Stimulated activated CD8-positive, alpha-beta memory T cell treated with anti-CD3 and anti-CD28 coated beads, Interleukin-4, amount 100 ng/mL, for 4 hours (primary cell): ENCODE measurements around the gene TEPSIN.

Source experiments
- DNase-seq, 2 donors: peaks; one replicate each; pipeline ENCODE4 v3.0.0-alpha.2; 2020; ENCODE audit warnings: low read depth in 2 of 2, low spot score in 1 of 2

The TEPSIN gene

DNA sequence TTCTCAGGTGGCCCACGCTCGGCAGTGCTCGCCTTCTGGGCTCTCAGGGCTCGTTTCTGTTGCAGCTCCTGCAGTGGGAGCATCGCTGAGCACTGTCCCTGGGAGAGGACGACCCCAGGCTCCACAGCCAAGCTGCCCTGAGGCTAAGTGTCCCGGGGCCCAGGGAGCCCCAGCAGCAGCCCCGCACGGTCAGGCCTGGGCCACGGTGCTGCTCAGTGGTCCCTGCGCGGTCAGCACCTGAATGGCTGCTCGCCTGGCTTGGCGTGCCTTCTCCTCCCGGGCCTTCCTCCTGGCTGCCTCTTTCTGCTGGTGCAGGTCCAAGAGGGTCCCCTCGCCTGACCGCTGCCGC is 39.4 kb downstream of the TEPSIN start:
- no peak for DNase-seq

DNA sequence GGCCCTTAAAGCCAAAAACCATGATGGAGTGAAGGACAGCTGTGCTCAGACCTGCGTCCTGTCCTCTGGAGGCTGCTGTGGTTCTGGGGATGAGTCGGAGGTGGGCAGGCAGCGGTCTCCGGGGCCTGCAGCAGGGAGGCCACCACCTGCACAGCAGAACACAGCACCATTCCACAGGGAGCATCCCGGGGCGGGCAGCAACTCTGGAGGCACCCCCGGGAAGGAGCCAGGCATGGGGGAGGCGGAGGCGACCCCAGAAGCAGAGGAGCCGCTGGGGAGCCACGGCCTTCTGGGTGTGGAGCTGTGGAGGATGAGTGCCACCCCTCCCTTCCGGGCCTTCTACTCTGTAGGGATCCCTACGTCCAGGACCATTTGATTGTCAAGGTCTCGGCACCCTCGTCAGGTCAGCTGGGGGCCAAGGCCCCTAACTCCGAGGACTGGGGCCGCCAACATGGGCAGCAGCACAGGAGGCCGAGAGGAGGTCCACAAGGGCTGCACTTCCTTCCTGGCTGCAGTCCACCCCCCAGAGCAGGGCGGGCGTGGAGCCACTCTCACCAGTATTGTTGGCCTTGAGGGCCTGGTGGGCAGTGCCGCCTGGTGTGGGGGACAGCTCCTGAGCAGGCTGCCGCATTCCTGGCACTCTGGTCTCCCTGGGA is 39.9 kb downstream of the TEPSIN start:
- DNase-seq = no peak

DNA sequence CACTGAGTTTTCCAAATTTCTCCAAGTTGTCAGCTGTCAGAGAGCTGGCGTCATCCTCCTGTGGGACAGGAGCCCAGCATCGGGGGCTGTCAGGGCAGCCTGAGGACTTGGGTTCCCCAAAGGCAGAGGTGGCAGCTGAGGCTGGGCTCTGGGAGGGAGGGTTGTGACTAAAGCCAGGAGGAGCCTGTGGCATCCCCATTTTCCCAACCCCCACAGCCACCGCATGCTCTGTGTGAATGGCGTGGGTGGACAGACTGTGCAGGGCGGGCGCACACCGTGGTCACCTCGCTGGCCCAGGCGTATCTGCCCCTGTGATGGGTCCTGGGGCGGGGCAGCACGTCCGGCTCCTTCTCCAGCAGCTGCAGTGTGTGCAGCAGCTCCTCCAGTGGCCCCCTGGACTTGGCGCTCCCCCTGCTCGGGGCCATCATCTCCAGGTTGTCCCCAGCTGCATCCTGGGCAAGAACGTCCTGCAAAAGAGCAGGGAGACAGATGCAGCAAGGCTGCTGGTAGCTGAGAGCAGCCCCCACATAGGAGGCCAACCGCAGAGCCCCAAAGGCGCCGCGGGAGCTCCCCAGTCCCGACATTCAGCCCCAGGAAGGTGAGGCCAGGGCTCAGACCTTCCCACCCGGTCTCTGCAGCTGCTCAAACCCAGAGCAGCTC is 40.9 kb downstream of the TEPSIN start:
- no peak for DNase-seq

DNA sequence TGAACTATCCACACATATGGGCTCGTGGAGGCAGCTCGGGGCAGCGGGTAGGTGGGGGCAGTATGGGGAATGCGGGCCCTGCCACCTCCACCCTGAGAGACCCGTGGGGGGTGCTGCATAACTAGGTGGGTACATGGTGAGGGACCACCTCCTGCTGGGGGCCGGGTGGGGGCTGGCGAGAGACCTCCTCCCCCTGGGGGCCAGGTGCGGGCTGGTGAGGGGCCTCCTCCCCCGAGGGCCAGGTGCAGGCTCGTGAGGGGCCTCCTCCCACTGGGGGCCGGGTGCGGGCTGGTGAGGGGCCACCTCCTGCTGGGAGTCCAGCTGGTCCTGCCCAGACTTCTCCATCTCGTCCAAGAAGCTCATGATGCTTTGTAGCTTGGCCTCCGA is 41.5 kb downstream of the TEPSIN start:
- no peak for DNase-seq

DNA sequence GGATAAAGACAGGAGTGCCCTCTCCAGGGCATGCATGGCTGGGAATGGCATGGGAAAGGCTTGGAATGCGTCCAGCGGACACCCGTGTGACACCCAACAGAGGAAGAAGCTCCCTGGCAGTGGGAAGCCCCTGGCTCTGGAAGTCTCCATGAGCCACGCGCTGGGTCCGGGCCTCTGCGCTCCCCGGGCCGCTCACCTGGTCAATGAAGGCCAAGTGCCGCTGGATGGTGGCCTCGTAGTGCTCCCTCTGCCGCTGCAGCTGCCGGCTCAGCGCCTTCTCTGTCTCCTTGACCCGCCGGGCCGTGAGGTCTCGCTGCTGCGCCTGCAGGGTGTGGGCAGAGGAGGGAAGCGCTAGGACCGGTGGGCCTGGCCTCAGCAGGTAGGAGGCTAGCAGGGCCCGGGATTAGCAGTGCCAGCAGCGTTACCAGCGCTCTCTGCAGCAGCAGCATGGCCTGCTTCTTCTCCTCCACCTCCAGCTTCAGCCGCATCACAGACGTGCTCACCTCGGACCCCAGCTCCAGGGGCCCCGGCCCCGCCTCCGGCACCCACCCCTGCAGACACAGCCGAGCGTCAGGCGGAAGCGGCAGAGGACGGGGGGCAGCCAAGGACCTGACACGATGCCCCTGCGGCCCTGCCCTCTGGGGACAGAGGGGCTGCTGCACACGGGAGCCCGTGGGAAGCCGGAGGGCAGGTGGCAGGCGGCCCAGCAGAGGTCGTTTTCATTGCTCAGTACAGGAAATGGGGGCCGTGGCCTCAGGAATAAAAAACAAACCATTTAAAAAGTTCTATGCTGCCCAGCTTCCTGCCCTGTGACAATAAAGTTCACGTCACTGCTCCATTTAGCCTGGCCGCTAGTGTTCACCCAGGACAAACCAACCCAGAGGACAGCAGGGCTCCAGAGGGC is 42.1 kb downstream of the TEPSIN start:
- no peak for DNase-seq

DNA sequence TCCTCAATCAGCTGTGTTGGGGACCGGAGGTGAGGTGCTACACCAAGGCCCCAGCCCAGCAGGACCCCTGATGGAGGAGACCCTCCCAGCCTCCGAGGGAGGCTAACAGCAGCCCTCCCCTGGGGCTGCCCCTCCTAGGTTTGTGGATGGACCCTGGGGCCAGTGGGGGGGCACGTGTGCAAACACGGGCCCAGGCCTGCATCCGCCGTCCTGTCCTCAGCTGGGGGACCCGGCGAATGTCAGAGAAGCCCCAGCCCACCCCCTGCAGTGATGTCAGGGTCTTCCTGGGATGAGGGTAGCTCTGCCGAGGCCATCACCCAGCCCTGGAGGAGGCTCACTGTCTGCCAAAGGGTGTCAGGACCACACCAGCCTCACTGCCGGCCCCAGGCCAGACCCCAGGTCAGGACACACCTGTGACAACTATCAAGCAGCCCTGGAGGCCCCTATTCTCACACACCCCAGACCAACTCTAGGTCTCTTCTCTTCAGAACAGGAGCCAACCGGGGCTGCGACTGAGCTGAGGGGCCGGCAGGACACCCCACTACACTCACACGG is 42.8 kb downstream of the TEPSIN start:
- no peak for DNase-seq

DNA sequence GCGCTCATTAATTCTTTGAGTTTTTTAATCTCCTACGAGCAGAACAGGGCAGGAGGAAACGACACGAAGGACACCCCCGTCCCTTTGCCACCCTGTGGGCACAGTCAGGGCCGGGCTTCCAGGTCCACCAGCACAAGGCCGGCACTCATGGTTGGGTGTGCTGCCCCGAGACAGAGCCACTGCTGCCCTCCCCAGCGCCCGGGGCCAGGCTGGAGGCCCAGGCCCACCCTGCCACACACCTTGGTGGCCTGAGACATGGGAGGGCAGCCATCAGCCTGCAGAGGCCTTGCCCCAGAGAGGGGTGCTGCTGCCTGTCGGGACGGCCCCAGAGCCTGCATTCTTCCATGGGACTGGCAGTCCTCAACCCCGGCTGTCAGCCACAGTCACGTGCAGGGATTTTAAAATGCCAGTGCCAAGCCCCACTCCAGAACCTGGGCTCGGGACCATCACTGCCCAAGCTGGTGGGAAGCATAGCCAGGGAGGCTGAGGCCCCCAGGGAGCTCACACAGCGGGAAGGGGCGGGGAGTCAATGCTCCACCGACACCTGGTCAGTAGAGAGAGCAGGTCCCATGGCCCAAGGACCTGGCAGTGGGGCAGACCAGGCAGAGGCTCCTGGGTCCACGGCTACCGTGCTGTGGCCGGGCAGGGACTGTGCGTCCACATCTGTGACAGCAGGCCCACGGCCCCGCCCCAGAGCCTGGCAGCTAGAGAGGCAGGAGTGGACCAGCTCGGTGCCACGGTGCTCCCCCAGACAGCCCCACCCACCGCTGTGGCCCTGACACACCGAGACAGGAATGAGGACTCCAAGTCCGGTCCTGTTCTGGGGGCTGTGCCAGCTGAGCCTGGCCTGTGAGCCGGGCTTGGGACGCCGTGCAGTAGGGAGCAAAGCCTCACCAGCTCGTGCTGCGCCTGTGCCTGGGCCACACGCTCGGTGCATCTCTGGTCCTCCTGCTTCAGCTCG is 43.6 kb downstream of the TEPSIN start:
- DNase-seq = no peak

DNA sequence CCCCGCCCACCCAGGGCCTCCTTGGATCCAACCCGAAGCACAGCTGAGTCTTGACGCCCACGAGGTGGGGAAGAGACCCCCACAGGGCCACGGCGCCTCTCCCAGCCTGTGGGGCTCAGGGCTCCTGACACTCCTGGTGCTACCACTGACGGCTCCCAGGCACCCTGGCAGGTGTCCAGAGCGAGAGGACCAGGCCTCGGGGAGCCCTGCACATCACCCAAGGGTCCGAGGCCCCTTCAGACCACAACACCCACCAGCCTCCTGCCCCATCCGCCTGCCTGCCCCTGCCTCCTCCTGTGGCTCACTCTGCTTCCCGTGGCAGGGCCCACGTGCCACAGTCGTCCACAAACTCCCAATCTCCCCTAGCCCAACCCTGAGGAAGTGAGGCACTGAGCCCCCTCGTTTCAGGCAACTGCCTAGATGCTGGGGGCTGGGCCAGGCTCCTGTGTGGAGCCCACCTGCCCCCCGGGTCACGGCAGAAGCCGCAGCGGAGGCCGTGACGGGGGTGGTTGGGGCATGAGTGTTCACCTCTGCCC is 44.6 kb downstream of the TEPSIN start:
- DNase-seq = no peak

DNA sequence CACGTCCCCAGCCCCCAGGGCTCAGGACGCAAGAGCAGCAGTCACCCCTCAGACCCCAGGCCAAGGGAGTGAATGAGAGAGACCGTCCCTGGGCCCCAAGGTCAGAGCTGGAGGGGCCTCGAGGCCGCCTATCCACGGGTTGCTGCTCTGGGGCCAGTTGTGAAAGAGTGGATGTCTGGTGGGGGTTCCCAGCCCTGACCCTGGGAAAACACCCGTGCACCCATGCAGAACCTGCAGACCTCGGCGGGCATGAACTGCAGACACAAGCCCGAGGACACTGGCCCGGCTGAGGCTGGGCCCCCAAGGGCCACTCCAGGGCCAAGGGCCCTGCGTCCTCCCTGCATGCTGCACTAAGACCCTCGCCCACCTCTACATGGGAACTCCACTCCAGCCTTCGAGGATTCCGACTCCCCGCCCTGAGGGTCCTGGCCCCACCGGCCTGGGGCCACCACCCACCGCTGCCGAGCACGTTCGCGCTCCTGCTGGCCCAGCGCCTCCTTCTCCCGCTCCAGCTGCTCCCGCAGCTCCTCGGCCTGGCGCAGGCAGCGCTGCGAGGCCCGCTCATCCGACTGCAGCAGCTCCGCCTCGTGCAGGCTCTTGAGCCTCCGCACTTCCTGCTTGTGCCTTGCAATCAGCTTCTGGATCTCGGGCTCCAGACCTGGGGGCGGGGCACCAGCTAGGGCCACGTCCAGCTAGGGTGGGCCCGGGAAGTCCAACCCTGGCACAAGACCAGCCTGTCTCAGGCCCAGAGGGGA is 45.2 kb downstream of the TEPSIN start:
- no peak for DNase-seq

DNA sequence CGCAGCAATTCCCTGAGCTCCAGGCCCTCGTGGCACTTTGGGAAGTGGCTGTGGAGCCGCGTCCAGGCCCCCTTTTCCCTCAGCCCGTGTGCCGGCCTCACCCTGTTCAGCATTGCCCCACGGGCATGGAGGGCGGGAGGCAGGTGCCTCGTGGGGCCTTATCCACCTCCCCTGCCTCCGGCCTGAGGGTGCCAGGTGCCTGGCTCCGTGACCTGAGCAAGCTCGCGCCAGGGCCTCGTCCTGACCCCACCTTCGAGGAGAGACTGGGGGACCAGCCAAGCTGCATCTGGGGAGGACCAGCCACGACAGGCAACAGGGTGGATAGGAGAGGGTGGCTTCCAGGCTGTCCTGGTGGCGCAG is 45.8 kb downstream of the TEPSIN start:
- DNase-seq = no peak

DNA sequence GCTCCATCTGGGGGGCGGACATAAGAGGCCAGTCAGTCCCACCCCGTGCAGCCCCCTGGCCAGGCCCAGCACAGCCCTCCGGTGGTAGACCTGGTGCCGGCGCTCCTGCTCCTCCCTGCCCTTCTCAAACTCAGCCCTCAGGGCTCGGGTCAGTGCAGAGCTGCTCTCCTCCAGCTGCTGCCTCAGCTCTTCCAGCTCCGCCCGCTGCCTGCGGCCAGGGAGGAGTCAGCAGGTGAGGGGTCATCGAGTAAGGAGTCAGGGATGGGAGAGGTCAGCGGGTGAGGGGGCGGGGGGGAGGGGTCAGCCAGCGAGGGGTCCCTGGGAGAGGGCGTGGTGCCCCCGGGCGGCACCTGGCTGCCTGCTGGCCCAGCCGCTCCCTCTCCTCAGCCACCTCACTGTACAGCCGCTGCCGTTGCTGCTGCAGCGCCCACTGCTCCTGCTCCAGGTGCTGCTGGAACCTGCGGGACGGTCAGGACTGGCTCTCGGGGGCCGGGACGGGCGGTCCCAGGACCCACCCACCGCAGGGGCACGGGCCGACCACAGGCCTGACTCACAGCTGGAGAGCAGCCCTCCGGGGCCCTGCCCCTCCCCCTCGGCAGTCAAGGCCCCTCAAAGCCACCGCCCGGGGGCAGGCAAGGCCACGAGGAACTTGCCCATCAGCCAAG is 46.3 kb downstream of the TEPSIN start:
- no peak for DNase-seq

DNA sequence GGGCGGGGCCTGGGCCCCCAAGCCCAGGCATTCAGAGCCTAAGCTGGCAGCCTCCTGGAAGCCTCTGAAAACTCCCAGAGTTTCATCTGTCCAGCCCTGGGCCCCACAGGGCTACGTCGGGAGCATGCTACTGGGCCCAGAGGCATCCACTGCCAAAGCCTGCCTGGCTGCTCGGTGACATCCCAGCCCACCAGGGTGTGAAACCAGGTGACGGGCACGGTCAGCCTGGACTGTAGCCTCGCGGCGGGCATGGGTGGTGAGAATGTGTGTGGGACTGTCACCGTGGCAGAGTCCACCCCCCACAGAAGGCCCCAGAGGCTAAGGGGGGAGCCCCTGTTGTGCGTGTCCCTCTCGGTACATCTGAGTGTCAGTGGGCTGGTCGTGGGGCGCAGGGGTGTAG is 47.2 kb downstream of the TEPSIN start:
- no peak for DNase-seq

DNA sequence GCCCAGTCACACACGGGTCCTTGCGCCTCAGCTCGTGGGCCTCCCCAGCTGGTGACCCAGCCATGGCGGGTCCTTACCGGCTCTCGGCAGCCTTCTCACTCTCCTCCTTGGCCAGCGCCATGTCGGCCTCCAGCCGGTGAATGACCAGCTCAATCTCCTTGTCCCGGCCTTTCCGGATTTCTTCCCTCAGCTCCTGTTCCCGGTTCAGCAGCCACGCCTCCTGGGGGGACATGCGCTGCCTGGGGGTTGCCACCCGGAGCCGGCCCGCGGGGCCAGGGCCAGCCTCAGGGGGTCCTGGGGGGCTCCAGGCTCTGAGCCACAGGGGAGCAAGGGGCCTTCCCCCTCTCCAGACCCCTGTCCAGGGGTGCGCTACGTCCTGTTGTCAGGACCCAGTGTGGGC is 47.7 kb downstream of the TEPSIN start:
- DNase-seq = no peak

DNA sequence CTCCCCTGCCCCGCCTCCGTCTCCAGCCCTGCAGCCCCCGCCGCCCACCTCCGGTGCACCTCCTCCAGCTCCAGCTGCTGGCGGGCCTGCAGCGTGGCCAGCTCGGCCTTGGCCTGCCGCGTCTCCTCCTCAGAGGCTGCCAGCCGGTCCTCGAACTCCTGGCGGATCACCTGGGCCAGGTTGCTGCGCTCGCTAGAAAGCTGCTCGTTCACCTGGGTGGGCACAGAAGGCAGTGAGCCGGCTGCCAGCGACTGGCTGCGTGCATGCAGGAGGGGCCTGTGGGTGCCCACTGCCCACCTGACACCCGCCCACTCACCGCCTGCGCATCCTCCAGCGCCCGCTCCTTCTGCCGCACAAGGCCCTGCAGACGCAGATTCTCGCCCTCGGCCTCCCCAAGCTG is 48.3 kb downstream of the TEPSIN start:
- DNase-seq = no peak

DNA sequence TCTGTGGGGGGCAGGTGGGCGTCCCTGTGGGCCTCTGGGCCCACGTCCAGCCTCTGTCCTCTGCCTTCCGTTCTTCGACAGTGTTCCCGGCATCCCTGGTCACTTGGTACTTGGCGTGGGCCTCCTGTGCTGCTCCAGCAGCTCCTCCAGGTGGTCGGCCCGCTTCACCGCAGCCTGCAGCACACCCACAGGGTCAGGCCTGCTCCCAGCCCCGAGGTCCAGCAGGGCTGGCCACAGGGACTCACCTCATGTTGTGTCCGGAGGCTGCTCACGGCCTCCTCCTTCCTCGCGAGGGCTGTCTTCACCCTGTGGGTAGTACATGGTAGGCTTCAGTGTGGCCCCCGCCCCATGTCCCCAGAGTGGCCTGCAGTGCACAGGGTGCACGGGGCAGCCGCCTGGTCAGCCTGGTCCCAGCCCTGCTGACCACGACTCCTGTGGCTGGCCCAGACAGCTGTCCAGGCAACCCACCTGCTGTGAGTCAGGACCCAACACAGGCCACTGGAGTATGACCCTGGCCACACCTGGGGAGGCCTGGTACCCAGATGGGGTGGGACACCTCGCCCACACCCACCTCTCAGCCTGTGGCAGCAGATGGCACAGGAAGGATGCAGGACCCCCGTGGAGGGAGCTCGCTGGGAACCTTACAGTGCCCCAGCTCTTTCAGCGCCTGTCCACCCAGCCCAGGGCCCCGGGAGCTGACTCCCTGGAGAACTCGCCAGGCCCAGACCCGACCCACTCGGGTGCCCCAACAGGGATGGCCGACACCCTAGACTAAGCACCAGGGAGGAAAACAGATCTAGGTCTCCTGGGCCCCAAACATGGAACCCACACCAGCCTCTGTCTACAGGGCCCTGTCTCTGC is 49.0 kb downstream of the TEPSIN start:
- no peak for DNase-seq

DNA sequence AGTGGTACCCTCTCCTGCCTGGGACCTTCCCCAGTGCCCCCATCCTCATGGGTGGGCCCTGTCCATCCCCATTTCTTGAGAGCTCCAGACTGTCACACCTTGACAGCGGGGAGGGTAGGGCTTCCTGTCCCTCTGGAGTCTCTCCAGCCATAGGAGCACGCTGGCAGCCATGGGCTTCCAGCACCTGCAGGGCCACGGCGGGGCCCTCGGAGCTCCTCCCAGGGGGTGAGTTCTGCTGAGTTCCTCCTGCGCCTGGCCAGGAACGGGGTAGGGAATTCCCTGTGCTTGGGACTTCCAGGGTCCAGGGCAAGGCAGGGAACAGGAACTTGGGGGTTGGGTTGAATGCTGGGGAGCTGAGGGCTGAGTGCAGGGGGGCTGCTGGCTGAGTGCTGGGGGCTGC is 49.8 kb downstream of the TEPSIN start:
- no peak for DNase-seq

DNA sequence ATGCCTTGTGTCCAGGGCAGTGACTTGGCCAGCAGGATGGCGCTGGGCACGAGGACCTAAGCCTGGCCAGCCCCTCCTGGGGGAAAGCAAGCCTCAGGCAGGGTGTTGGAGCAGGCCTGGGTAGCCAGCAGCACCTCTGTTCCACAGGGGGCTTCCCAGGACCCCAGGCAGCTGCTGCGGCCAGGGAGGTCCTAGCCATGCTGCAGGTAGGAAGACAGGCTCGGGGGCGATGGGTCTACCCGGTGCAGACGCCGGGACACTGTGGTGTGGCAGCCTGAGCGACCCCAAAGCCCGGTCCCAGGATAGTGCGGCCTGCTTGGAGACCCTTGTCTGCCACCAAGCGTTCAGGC is 50.4 kb downstream of the TEPSIN start:
- no peak for DNase-seq
